ENCODE results near the gene DENND4C. TPM values are rescaled to one million over a fixed set of nuclear protein-coding genes. Genes with fewer than 3 reads are reported as not detected.
A peak's percentile ranks its signal among the peaks of the same experiment; 100 is the strongest.

The DENND4C gene
- 34.9 TPM for polyA plus RNA-seq (2013)

- POLR2A ChIA-PET, result interaction anchor here (0.6 to 1.0 kb wide), 3 partner anchors 46 to 181 kb away, joined by 3 read pairs; partner anchors contain the start of gene RRAGA
- Histone ChIP-seq H3K36me3 (ENCODE audit: control insufficient read depth in 4 of 4, insufficient read depth in 4 of 4, low read length in 3 of 4) (no peaks in the 10 kb centered on the region), H3K9me3 (ENCODE audit: control extremely low read depth in 1 of 5, control insufficient read depth in 4 of 5, insufficient read depth in 2 of 5, low read depth in 1 of 5, low read length in 4 of 5) (no peaks in the 10 kb centered on the region), H3K27ac (ENCODE audit: insufficient read depth in 1 of 2, low read depth in 1 of 2, low read length in 2 of 2, poor library complexity in 1 of 2, severe bottlenecking in 2 of 2) (peak within 1 kb of the TSS; percentile 68 to 89), H3K27me3 (replicated peaks in 2 of 5; ENCODE audit: control insufficient read depth in 4 of 5, insufficient read depth in 5 of 5, low read length in 4 of 5) (no peaks in the 10 kb centered on the region), H3K4me1 (ENCODE audit: control extremely low read depth in 1 of 4, control insufficient read depth in 4 of 4, insufficient read depth in 4 of 4, low read length in 3 of 4) (peaks cover 13 to 38% (median 30%) of the 10 kb centered on the region in 4 experiments), H3K4me3 (ENCODE audit: control insufficient read depth in 1 of 7, extremely low read depth in 1 of 7, insufficient read depth in 4 of 7, low read depth in 2 of 7, low read length in 6 of 7) (peak within 1 kb of the TSS; percentile 80 to 97 (median 95))
- CTCF ChIA-PET, result interaction anchor here (0.6 to 1.2 kb wide), 3 partner anchors 17 to 77 kb away, joined by 3 to 4 read pairs (median 3); no protein-coding TSS in a partner anchor
- peak; percentile 85 to 93 (median 92) for DNase-seq
- WGBS (ENCODE audit: insufficient coverage), result 0% methylated on average over 67 of the region's 86 CpGs
Measured at GRCh38 chr9:19230355-19231125, at the start of gene DENND4C. TSS of gene DENND4C (plus strand) at chr9:19230693. CDS start at chr9:19276175, 45,482 bp downstream.

GRCh38 chr9:19180991-19181390, 49.5 kb upstream of the DENND4C start:
- Histone ChIP-seq H3K27me3 (replicated peaks in 2 of 5; ENCODE audit: control insufficient read depth in 4 of 5, insufficient read depth in 5 of 5, low read length in 4 of 5) (peaks cover 0 to 3% (median 0%) of the 10 kb centered on the region in 5 experiments), H3K27ac (ENCODE audit: insufficient read depth in 1 of 2, low read depth in 1 of 2, low read length in 2 of 2, poor library complexity in 1 of 2, severe bottlenecking in 2 of 2) (no peak overlapping the region), H3K4me3 (ENCODE audit: control insufficient read depth in 1 of 7, extremely low read depth in 1 of 7, insufficient read depth in 4 of 7, low read depth in 2 of 7, low read length in 6 of 7) (no peak overlapping the region), H3K9me3 (ENCODE audit: control extremely low read depth in 1 of 5, control insufficient read depth in 4 of 5, insufficient read depth in 2 of 5, low read depth in 1 of 5, low read length in 4 of 5) (no peaks in the 10 kb centered on the region), H3K4me1 (ENCODE audit: control extremely low read depth in 1 of 4, control insufficient read depth in 4 of 4, insufficient read depth in 4 of 4, low read length in 3 of 4) (peaks cover 0 to 37% (median 30%) of the 10 kb centered on the region in 4 experiments), H3K36me3 (ENCODE audit: control insufficient read depth in 4 of 4, insufficient read depth in 4 of 4, low read length in 3 of 4) (no peaks in the 10 kb centered on the region)
- POLR2A ChIA-PET, result no interaction called here
- DNase-seq, result no peak
- WGBS (ENCODE audit: insufficient coverage), result 94% methylated on average over 4 of the region's 5 CpGs
- CTCF ChIA-PET, result no interaction called here

GRCh38 chr9:19181561-19181960, 48.9 kb upstream of the DENND4C start:
- H3K27ac ChIP-seq (ENCODE audit: insufficient read depth in 1 of 2, low read depth in 1 of 2, low read length in 2 of 2, poor library complexity in 1 of 2, severe bottlenecking in 2 of 2), result no peak overlapping the region
- no peaks in the 10 kb centered on the region for H3K27me3 ChIP-seq (replicated peaks in 2 of 5; ENCODE audit: control insufficient read depth in 4 of 5, insufficient read depth in 5 of 5, low read length in 4 of 5)
- H3K9me3 ChIP-seq (ENCODE audit: control extremely low read depth in 1 of 5, control insufficient read depth in 4 of 5, insufficient read depth in 2 of 5, low read depth in 1 of 5, low read length in 4 of 5), result no peaks in the 10 kb centered on the region
- H3K4me3 ChIP-seq (ENCODE audit: control insufficient read depth in 1 of 7, extremely low read depth in 1 of 7, insufficient read depth in 4 of 7, low read depth in 2 of 7, low read length in 6 of 7), result no peak overlapping the region
- ChIA-PET CTCF (no interaction called here), POLR2A (no interaction called here)
- no peaks in the 10 kb centered on the region for H3K36me3 ChIP-seq (ENCODE audit: control insufficient read depth in 4 of 4, insufficient read depth in 4 of 4, low read length in 3 of 4)
- 100% methylated on average over 1 of the region's 5 CpGs for WGBS (ENCODE audit: insufficient coverage)
- DNase-seq, result no peak
- H3K4me1 ChIP-seq (ENCODE audit: control extremely low read depth in 1 of 4, control insufficient read depth in 4 of 4, insufficient read depth in 4 of 4, low read length in 3 of 4), result peaks cover 0 to 37% (median 30%) of the 10 kb centered on the region in 4 experiments

GRCh38 chr9:19184144-19184917, 46.2 kb upstream of the DENND4C start:
- no peaks in the 10 kb centered on the region for H3K36me3 ChIP-seq (ENCODE audit: control insufficient read depth in 4 of 4, insufficient read depth in 4 of 4, low read length in 3 of 4)
- no peaks in the 10 kb centered on the region for H3K27me3 ChIP-seq (replicated peaks in 2 of 5; ENCODE audit: control insufficient read depth in 4 of 5, insufficient read depth in 5 of 5, low read length in 4 of 5)
- H3K9me3 ChIP-seq (ENCODE audit: control extremely low read depth in 1 of 5, control insufficient read depth in 4 of 5, insufficient read depth in 2 of 5, low read depth in 1 of 5, low read length in 4 of 5), result no peaks in the 10 kb centered on the region
- DNase-seq, result peak; percentile 86 to 97 (median 94)
- H3K4me1 ChIP-seq (ENCODE audit: control extremely low read depth in 1 of 4, control insufficient read depth in 4 of 4, insufficient read depth in 4 of 4, low read length in 3 of 4), result peaks cover 0 to 37% (median 30%) of the 10 kb centered on the region in 4 experiments
- peak overlapping the region in 6 of 7 experiments; percentile 0 to 63 (median 32) for H3K4me3 ChIP-seq (ENCODE audit: control insufficient read depth in 1 of 7, extremely low read depth in 1 of 7, insufficient read depth in 4 of 7, low read depth in 2 of 7, low read length in 6 of 7)
- WGBS (ENCODE audit: insufficient coverage), result 0% methylated on average over 1 of the region's 7 CpGs
- CTCF ChIA-PET, result interaction anchor here (0.6 to 2.4 kb wide), 5 partner anchors 9 to 47 kb away, joined by 3 to 10 read pairs (median 4); no protein-coding TSS in a partner anchor
- POLR2A ChIA-PET, result interaction anchor here (0.7 to 1.0 kb wide), 2 partner anchors 28 to 46 kb away, joined by 3 read pairs; partner anchors contain the start of gene DENND4C
- peak overlapping the region; percentile 64 to 80 for H3K27ac ChIP-seq (ENCODE audit: insufficient read depth in 1 of 2, low read depth in 1 of 2, low read length in 2 of 2, poor library complexity in 1 of 2, severe bottlenecking in 2 of 2)

DNA sequence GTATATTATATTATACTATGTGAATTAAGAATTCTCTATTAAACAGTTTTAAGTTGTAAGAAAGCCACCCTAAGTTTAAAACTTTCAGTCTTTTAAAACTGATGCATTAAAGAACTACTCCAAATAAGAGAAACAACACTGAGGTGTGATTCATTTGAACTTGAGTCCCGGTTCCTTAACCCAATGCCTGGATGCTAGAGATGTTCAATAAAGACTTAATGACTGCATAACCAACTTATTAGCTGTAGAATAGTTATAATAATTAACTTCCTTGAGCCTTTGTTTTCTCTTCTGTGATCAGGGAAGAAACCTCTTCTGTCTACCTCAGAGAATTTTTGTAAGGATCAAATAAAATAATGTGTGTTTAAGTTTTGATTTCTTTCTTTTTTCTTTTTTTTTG, 45.3 kb upstream of the DENND4C start:
- WGBS (ENCODE audit: insufficient coverage), result no CpG with 5 or more reads among the region's 1 CpG
- ChIA-PET POLR2A (interaction anchor here (0.6 kb wide), 1 partner anchor 139 kb away, joined by 4 read pairs; no protein-coding TSS in a partner anchor), CTCF (interaction anchor here (1.3 to 1.9 kb wide), 2 partner anchors 10 to 272 kb away, joined by 3 to 4 read pairs; no protein-coding TSS in a partner anchor)
- Histone ChIP-seq H3K36me3 (ENCODE audit: control insufficient read depth in 4 of 4, insufficient read depth in 4 of 4, low read length in 3 of 4) (no peaks in the 10 kb centered on the region), H3K27ac (ENCODE audit: insufficient read depth in 1 of 2, low read depth in 1 of 2, low read length in 2 of 2, poor library complexity in 1 of 2, severe bottlenecking in 2 of 2) (peak overlapping the region; percentile 64 to 80), H3K4me3 (ENCODE audit: control insufficient read depth in 1 of 7, extremely low read depth in 1 of 7, insufficient read depth in 4 of 7, low read depth in 2 of 7, low read length in 6 of 7) (no peak overlapping the region), H3K27me3 (replicated peaks in 2 of 5; ENCODE audit: control insufficient read depth in 4 of 5, insufficient read depth in 5 of 5, low read length in 4 of 5) (no peaks in the 10 kb centered on the region), H3K4me1 (ENCODE audit: control extremely low read depth in 1 of 4, control insufficient read depth in 4 of 4, insufficient read depth in 4 of 4, low read length in 3 of 4) (peaks cover 0 to 37% (median 30%) of the 10 kb centered on the region in 4 experiments), H3K9me3 (ENCODE audit: control extremely low read depth in 1 of 5, control insufficient read depth in 4 of 5, insufficient read depth in 2 of 5, low read depth in 1 of 5, low read length in 4 of 5) (no peaks in the 10 kb centered on the region)
- no peak for DNase-seq

- H3K9me3 ChIP-seq (ENCODE audit: control extremely low read depth in 1 of 5, control insufficient read depth in 4 of 5, insufficient read depth in 2 of 5, low read depth in 1 of 5, low read length in 4 of 5), result no peaks in the 10 kb centered on the region
- no peaks in the 10 kb centered on the region for H3K27me3 ChIP-seq (replicated peaks in 2 of 5; ENCODE audit: control insufficient read depth in 4 of 5, insufficient read depth in 5 of 5, low read length in 4 of 5)
- peaks cover 0 to 37% (median 30%) of the 10 kb centered on the region in 4 experiments for H3K4me1 ChIP-seq (ENCODE audit: control extremely low read depth in 1 of 4, control insufficient read depth in 4 of 4, insufficient read depth in 4 of 4, low read length in 3 of 4)
- ChIA-PET POLR2A (no interaction called here), CTCF (interaction anchor here (1.9 kb wide), 1 partner anchor 11 kb away, joined by 4 read pairs; no protein-coding TSS in a partner anchor)
- H3K4me3 ChIP-seq (ENCODE audit: control insufficient read depth in 1 of 7, extremely low read depth in 1 of 7, insufficient read depth in 4 of 7, low read depth in 2 of 7, low read length in 6 of 7), result no peak overlapping the region
- no CpG with 5 or more reads among the region's 2 CpGs for WGBS (ENCODE audit: insufficient coverage)
- DNase-seq, result no peak
- no peak overlapping the region for H3K27ac ChIP-seq (ENCODE audit: insufficient read depth in 1 of 2, low read depth in 1 of 2, low read length in 2 of 2, poor library complexity in 1 of 2, severe bottlenecking in 2 of 2)
- H3K36me3 ChIP-seq (ENCODE audit: control insufficient read depth in 4 of 4, insufficient read depth in 4 of 4, low read length in 3 of 4), result no peaks in the 10 kb centered on the region
Measured at GRCh38 chr9:19186232-19186631, 44.3 kb upstream of the DENND4C start.
